ENCODE data around the gene KCTD16.

- TF ChIP-seq CTCF (IDR thresholded peaks at IDR 0.05) (no peak), RAD21 (conservative IDR thresholded peaks at IDR 0.05 in 1 of 2, IDR thresholded peaks at IDR 0.05 in 1 of 2) (no peak), CBX8 (IDR thresholded peaks at IDR 0.05) (no peak), POLR2A (IDR thresholded peaks at IDR 0.05; ENCODE audit: low read length) (no peak), HMGXB4 (CRISPR knock-in tag; IDR thresholded peaks at IDR 0.05; ENCODE audit: borderline replicate concordance) (no peak), USF2 (IDR thresholded peaks at IDR 0.05) (no peak), BHLHE40 (IDR thresholded peaks at IDR 0.05; ENCODE audit: low read depth, low read length) (no peak), CBX2 (IDR thresholded peaks at IDR 0.05; ENCODE audit: borderline replicate concordance, low read depth) (no peak), MAX (IDR thresholded peaks at IDR 0.05) (no peak), PHF8 (IDR thresholded peaks at IDR 0.05; ENCODE audit: borderline replicate concordance, low read depth) (no peak), RNF2 (IDR thresholded peaks at IDR 0.05; ENCODE audit: borderline replicate concordance, low read depth) (no peak), RFX5 (IDR thresholded peaks at IDR 0.05) (no peak), NFE2L2 (conservative IDR thresholded peaks at IDR 0.05; ENCODE audit: low read length) (no peak)
Measured at GRCh38 chr5:144473650-144474049, 303.0 kb downstream of the KCTD16 start.
